HG02763 (cell line): ENCODE data around the gene DNAJB2.
A peak's percentile ranks its signal among the peaks of the same experiment; 100 is the strongest.

Experiments used
- ATAC-seq: cut with Tn5 transposase; IDR thresholded peaks from one replicate; pipeline ENCODE4 v1.9.1; 2021; ENCODE audit warnings: mild to moderate bottlenecking, moderate library complexity; ENCODE audit not compliant: unreplicated experiment

Gene DNAJB2

GRCh38 chr2:219279151-219279915 is at the start of gene DNAJB2:
Gene DNAJB2 (plus strand): TSS chr2:219279366. CDS start chr2:219279834, 468 bp downstream.
- ATAC-seq, result peak; percentile 90

DNA sequence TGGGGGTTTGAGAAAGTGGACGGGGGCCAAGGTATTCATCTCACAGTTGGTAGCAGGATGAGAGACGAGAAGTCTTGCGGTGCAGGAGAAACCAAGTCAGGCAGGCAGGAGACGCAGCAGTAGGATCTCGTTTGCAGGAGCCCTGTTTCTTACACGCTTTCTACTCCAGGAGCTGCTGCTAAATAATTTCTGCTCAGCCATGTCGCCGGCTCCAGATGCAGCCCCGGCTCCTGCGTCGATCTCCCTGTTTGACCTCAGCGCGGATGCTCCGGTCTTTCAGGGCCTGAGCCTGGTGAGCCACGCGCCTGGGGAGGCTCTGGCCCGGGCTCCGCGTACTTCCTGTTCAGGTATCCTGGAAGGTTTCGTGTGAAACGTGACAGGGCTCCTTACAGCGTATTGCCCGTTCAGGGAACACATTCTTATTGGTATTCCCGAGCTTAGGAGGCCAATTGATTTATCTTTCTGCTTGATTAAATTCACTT is 49.1 kb upstream of the DNAJB2 start:
- no peak for ATAC-seq

- no peak for ATAC-seq
Observed at GRCh38 chr2:219234331-219234730, 44.8 kb upstream of the DNAJB2 start.

GRCh38 chr2:219243291-219243761 is 35.8 kb upstream of the DNAJB2 start:
- no peak for ATAC-seq

DNA sequence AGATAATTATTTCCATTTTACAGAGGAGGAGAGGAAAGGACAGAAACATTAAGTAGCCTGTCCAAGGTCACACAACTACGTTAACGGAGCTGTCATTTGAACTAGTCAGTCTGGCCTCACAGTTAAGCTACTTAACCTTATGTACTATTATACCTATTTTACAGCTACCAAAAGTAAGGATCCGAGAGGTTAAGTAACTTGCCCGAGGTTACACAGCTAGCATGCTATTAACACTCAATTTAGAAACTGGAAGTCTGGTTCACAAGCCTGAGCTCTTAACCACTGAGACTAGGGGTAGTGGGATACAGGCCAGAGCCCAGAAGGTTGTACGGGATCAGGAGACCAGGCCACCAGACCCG is 34.4 kb upstream of the DNAJB2 start:
- ATAC-seq, result no peak

GRCh38 chr2:219245148-219245898 is 33.8 kb upstream of the DNAJB2 start, which contains the start of the genes GLB1L and STK16:
Gene GLB1L (minus strand): TSS chr2:219245444. CDS start chr2:219243573, 1,871 bp downstream.
Gene STK16 (plus strand): TSS chr2:219245479. CDS start chr2:219246000, 521 bp downstream.
- ATAC-seq, result peak; percentile 67

GRCh38 chr2:219245899-219246230 is 33.3 kb upstream of the DNAJB2 start:
- ATAC-seq, result no peak

DNA sequence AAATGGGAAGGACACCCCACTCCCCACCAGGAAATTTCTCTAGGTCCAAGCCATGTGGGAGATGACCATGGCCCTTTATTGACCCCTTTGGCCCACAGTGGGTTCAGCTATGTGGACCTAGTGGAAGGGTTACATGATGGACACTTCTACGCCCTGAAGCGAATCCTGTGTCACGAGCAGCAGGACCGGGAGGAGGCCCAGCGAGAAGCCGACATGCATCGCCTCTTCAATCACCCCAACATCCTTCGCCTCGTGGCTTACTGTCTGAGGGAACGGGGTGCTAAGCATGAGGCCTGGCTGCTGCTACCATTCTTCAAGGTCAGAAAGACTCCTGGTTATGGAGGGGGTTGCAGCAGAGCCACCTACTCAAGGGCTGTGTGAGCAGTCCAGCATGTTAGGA is 32.6 kb upstream of the DNAJB2 start:
- no peak for ATAC-seq

DNA sequence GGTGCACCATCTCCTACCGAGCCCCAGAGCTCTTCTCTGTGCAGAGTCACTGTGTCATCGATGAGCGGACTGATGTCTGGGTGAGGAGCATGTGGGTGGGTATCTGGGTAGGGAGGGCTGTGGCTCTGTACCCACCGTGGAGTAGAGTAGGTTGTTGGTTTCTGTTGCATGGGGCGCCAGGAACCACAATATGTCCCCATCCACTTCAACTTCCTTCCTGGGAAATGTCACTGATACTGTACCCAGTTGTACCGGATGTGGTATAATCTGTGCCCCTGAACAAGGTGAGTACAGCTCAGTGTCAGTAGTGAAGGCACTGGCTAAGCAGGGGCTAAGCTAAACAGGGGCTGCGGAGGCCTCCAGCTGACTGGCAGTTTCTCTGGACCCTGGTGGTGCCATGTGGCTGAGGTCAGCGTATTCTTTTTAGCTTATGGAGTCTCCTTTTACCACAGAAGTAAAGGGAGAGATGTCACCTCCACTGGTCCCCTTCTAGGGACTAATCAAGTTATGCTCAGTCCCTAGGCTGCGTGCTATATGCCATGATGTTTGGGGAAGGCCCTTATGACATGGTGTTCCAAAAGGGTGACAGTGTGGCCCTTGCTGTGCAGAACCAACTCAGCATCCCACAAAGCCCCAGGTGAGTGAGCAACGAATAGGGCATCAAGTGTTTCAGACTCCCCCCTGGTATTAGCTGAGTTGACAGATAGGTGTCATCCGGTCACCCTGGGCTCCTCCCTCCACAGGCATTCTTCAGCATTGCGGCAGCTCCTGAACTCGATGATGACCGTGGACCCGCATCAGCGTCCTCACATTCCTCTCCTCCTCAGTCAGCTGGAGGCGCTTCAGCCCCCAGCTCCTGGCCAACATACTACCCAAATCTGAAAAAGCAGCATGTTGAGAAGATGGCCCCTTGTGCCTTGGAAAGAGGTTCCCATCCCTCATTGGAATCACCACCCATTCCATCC is 31.2 kb upstream of the DNAJB2 start:
- ATAC-seq, result no peak

DNA sequence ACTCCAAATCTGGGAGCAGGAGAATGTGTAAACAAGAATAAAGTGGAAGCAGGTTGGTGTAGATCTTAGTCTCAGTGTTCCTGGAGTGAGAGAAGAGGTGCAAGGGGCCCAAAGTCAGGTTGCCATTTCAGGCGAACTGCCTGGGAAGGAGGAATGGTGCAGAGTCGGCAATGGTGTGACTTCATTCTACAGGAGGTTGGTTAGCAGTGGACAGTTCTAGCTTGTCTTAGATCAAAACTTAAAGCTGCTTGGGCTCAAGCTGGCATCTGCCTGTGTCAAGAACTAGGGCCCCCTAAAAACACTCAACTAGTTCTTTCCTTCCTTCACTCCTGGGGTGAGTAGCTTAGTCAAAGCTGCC is 30.3 kb upstream of the DNAJB2 start:
- ATAC-seq, result no peak

- peak; percentile 42 for ATAC-seq
Observed at GRCh38 chr2:219249203-219249980, 29.8 kb upstream of the DNAJB2 start.

GRCh38 chr2:219250049-219250781 is 29.0 kb upstream of the DNAJB2 start:
- ATAC-seq, result no peak

DNA sequence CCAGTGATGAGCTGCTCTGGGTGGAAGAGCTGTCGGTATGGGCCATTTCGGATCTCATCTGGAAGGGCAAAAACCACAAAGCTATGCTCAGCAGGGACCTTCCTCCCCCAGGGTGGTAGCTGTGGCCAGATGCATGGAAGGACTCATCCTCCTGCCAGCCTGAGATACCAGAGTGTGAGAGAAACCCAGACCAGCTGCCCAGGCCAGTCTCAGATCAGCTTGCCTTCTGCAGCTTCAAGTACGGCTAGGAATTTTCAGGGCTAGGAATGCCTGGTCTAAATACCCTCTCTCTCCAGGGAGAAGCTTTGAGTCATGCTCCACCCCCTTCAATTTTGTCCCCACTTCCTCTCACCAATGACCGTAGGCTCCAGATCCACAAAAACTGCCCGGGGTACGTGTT is 27.5 kb upstream of the DNAJB2 start:
- no peak for ATAC-seq

DNA sequence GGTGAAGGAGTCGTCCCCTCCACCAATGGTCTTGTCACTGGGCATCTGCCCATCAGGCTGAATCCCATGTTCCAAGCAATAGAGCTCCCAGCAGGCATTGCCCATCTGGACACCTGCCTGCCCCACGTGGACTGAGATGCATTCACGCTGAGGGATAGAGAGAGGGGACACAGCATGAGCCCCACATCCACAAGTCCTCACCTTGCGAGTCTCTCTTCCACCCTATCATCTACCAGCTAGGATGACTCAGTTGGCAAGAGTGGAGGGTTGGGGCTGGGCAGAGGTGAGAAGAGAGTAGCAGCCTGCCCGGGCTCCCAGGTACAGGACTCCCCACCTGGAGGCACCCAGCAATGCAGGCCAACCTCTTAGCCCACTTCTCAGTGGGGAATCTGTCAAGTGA is 27.1 kb upstream of the DNAJB2 start:
- ATAC-seq, result no peak

DNA sequence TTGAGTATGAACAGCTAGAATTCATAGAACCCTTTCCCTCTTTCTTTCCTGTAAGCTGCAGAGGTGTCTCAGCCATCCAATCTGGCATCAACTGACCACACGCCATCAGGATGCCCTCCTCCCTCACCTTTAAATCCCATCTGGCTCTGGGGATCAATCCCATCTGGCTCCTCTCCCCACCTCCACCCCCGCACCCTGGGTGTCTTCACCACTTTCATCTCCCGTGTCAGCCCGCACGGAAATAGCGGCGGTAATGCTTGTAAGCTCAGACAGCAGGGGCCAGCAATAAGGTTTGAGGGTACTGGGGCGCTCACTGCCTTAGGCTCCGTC is 26.6 kb upstream of the DNAJB2 start:
- no peak for ATAC-seq

- peak; percentile 0 for ATAC-seq
Observed at GRCh38 chr2:219252900-219253752, 26.0 kb upstream of the DNAJB2 start, which contains the start of gene TUBA4B. Gene TUBA4B (plus strand): TSS chr2:219253243. CDS start chr2:219253408, 165 bp downstream.

DNA sequence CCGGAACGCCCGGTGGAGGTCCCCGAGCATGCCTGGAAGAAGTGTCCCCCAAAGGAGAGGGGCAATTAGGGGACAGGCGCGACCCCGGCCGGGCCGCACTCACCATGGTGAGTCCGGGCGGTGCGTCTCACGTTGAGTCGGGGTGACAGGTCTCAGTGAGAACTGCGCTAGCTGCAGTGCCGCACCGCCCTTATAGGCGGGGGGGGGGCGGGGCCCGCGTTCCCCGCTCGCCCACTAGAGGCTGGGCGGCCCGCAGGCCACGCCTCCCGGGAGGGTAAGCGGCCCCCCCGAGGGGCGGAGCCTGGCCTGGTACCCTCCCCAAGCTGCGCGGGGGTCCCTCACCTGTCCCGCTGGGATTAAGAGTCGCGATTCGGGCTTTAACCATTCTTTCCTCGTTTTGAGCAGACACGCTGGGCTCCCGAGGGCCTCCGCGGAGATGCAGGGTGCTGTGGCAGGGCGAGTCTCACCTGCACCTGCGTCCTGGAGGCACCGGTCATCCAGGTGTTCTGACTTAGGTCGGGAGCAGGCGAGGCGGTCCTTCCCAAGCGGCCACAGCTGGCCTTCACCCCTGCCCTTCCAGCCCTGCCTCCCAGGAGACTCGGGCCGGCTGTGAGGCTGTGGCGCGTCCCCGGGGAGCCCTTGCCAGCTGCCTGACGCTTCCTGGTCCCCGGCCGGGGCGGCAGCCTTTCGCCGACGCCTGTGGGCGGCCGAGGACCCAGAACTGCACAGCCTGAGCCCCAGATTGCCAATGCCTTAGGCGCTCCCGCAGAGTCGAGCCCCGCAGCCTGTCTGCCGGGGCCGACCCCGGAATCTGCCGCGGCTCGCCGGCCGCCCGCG is 25.2 kb upstream of the DNAJB2 start, which contains the start of gene TUBA4A:
Gene TUBA4A, minus strand, starts transcription at position 166 of the 837 bp plus-strand sequence. Its CDS starts 60 bp downstream, at position 106.
- peak; percentile 46 for ATAC-seq
